GM23338 (cell line): ENCODE measurements around the gene KCNK10.

Experiments used
- CREB1 ChIP-seq: fragments of 250-450 bp; sonication (Bioruptor Pico); IDR thresholded peaks from 2 replicates; pipeline ENCODE4 v1.5.0; 2020; ENCODE audit warnings: low read depth, mild to moderate bottlenecking, moderate library complexity
- EZH2 ChIP-seq: fragments of 200-600 bp; sonication (generic); IDR thresholded peaks from one replicate; pipeline ENCODE4 v1.8.0; 2017; ENCODE audit warnings: antibody characterized with exemption, mild to moderate bottlenecking, low read depth; ENCODE audit not compliant: unreplicated experiment
- EZH2phosphoT487 ChIP-seq: fragments of 200-600 bp; sonication (generic); IDR thresholded peaks from one replicate; pipeline ENCODE4 v1.8.1; 2018; ENCODE audit warnings: antibody characterized with exemption; ENCODE audit not compliant: unreplicated experiment
- JUNB ChIP-seq: IDR thresholded peaks from one replicate; pipeline ENCODE4 v1.6.1; 2016; ENCODE audit warnings: antibody characterized with exemption; ENCODE audit not compliant: unreplicated experiment
- NANOG ChIP-seq: IDR thresholded peaks from 2 replicates; pipeline ENCODE4 v1.6.1; 2016; ENCODE audit warnings: antibody characterized with exemption, borderline replicate concordance
- POLR2AphosphoS5 ChIP-seq: IDR thresholded peaks from 2 replicates; pipeline ENCODE4 v1.6.1; 2016; ENCODE audit warnings: antibody characterized with exemption, low read depth
- TF ChIP-seq, protein P1 (sequence below), 2 experiments: fragments of 200-600 bp in 1 of 2; sonication (generic) in 1 of 2; conservative IDR thresholded peaks; 2 replicates each; pipeline versions ENCODE4 v1.5.1 to v1.6.1; 2016 to 2017; ENCODE audit warnings: antibody characterized with exemption in 2 of 2, low read depth in 2 of 2, mild to moderate bottlenecking in 2 of 2, moderate library complexity in 1 of 2
- TF ChIP-seq, protein P2 (sequence below): IDR thresholded peaks from one replicate; pipeline ENCODE4 v1.6.1; 2018; ENCODE audit warnings: antibody characterized with exemption; ENCODE audit not compliant: unreplicated experiment

DNA sequence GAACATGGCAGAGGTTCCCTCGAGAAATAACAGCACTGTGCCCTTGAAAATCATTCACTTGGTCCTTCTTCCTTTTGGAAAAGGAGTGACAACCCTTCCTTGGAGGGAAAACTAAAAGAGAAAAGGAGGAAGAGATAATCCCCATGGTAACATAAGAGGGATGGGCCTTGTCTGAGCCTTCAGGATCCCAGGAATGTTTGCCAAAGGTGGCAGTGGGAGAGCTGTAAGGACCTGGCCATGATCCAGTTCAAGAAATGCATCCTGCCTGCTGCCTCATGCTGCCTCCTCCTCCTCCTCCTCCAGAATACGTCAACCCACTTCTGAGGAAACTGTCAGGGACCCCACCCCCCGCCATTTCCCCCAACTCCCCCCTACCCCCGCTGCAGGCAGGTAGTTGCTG lies 118.8 kb downstream of the KCNK10 start:
- TF ChIP-seq, protein P1, sequence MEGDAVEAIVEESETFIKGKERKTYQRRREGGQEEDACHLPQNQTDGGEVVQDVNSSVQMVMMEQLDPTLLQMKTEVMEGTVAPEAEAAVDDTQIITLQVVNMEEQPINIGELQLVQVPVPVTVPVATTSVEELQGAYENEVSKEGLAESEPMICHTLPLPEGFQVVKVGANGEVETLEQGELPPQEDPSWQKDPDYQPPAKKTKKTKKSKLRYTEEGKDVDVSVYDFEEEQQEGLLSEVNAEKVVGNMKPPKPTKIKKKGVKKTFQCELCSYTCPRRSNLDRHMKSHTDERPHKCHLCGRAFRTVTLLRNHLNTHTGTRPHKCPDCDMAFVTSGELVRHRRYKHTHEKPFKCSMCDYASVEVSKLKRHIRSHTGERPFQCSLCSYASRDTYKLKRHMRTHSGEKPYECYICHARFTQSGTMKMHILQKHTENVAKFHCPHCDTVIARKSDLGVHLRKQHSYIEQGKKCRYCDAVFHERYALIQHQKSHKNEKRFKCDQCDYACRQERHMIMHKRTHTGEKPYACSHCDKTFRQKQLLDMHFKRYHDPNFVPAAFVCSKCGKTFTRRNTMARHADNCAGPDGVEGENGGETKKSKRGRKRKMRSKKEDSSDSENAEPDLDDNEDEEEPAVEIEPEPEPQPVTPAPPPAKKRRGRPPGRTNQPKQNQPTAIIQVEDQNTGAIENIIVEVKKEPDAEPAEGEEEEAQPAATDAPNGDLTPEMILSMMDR (conservative IDR thresholded peaks at IDR 0.05; ENCODE audit: low read depth in 2 of 2), result no peak
- TF ChIP-seq NANOG, result no peak
- TF ChIP-seq EZH2phosphoT487, result no peak
- no peak for TF ChIP-seq JUNB
- TF ChIP-seq POLR2AphosphoS5, result no peak
- TF ChIP-seq EZH2, result no peak
- TF ChIP-seq CREB1 (CRISPR knock-in tag), result no peak
- TF ChIP-seq, protein P2, sequence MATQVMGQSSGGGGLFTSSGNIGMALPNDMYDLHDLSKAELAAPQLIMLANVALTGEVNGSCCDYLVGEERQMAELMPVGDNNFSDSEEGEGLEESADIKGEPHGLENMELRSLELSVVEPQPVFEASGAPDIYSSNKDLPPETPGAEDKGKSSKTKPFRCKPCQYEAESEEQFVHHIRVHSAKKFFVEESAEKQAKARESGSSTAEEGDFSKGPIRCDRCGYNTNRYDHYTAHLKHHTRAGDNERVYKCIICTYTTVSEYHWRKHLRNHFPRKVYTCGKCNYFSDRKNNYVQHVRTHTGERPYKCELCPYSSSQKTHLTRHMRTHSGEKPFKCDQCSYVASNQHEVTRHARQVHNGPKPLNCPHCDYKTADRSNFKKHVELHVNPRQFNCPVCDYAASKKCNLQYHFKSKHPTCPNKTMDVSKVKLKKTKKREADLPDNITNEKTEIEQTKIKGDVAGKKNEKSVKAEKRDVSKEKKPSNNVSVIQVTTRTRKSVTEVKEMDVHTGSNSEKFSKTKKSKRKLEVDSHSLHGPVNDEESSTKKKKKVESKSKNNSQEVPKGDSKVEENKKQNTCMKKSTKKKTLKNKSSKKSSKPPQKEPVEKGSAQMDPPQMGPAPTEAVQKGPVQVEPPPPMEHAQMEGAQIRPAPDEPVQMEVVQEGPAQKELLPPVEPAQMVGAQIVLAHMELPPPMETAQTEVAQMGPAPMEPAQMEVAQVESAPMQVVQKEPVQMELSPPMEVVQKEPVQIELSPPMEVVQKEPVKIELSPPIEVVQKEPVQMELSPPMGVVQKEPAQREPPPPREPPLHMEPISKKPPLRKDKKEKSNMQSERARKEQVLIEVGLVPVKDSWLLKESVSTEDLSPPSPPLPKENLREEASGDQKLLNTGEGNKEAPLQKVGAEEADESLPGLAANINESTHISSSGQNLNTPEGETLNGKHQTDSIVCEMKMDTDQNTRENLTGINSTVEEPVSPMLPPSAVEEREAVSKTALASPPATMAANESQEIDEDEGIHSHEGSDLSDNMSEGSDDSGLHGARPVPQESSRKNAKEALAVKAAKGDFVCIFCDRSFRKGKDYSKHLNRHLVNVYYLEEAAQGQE, result no peak
